Tibial nerve (tissue), 4 donors: ENCODE data around the gene PIK3IP1. TPM values are rescaled to one million over a fixed set of nuclear protein-coding genes. Genes with fewer than 3 reads are reported as not detected.
"Not testable (repeated sequence)": the region's sequence is repeated elsewhere in the genome, so short reads cannot be mapped to it uniquely, and the experiment has no call there.

Experiments used
- DNase-seq, 2 donors: peaks; one replicate each; pipeline ENCODE4 v3.0.0-alpha.2; 2019; ENCODE audit warnings: low spot score in 2 of 2
- H3K27ac ChIP-seq, 4 donors: fragments of 200-600 bp; sonication (generic) in 3 of 4; one replicate each; pipeline ENCODE4 v1.5.1; 2017 to 2019; ENCODE audit warnings: mild to moderate bottlenecking in 1 of 4
- H3K27me3 ChIP-seq, 2 donors: fragments of 200-600 bp; sonication (generic) in 1 of 2; one replicate each; pipeline versions ENCODE4 v1.5.1 to v1.6.0; 2017 to 2019
- H3K36me3 ChIP-seq, 3 donors: fragments of 200-600 bp; sonication (generic); one replicate each; pipeline ENCODE4 v1.5.1; 2018 to 2019
- H3K4me1 ChIP-seq, 4 donors: fragments of 200-600 bp; sonication (generic) in 3 of 4; one replicate each; pipeline ENCODE4 v1.5.1; 2017 to 2019
- H3K4me3 ChIP-seq, 4 donors: fragments of 200-600 bp; sonication (generic) in 3 of 4; one replicate each; pipeline ENCODE4 v1.5.1; 2017 to 2019; ENCODE audit warnings: mild to moderate bottlenecking in 1 of 4, moderate library complexity in 1 of 4
- H3K9me3 ChIP-seq, 4 donors: fragments of 200-600 bp; sonication (generic) in 3 of 4; one replicate each; pipeline ENCODE4 v1.5.1; 2017 to 2019
- CTCF ChIP-seq, 5 experiments: fragments of 200-600 bp in 3 of 5; fragments of 450-650 bp in 2 of 5; sonication (generic) in 3 of 5; IDR thresholded peaks; one replicate each; pipeline ENCODE4 v1.5.1; 2016 to 2019; ENCODE audit warnings: antibody characterized with exemption in 5 of 5, mild to moderate bottlenecking in 3 of 5, moderate library complexity in 2 of 5
- EP300 ChIP-seq, 2 donors: sonication (generic); formaldehyde crosslinking; IDR thresholded peaks; one replicate each; pipeline ENCODE4 v1.6.1; 2017; ENCODE audit warnings: antibody characterized with exemption in 2 of 2, mild to moderate bottlenecking in 1 of 2
- POLR2A ChIP-seq, 2 donors: fragments of 450-650 bp; IDR thresholded peaks; one replicate each; pipeline ENCODE4 v1.6.1; 2017; ENCODE audit warnings: antibody characterized with exemption in 2 of 2, mild to moderate bottlenecking in 2 of 2, moderate library complexity in 2 of 2
- WGBS, 2 donors: methylation state at CpG; one replicate each; pipeline ENCODE4 v1.1.5; 2018; 5-methylcytosine and 5-hydroxymethylcytosine counted together
- total RNA-seq, 4 donors: library from RNA; depleted of rRNA; stranded (reverse); fragments of >200 nt; gene quantifications; one replicate each; pipeline ENCODE4 v1.1.0, GENCODE V29; 2016

PIK3IP1 gene
- total RNA-seq, 4 donors from 2014 or later = 54.8 to 106 (median 80.5) TPM

- Histone ChIP-seq H3K9me3 (no peaks in the 10 kb centered on the region), H3K4me1 (peaks cover 0 to 56% (median 18%) of the 10 kb centered on the region in 4 donors), H3K27me3 (no peaks in the 10 kb centered on the region), H3K36me3 (no peaks in the 10 kb centered on the region), H3K27ac (peak overlapping the region in 3 of 4 donors; percentile 29 to 71 (median 68)), H3K4me3 (peak overlapping the region; percentile 8 to 57 (median 32))
- TF ChIP-seq EP300 (IDR thresholded peaks at IDR 0.05) (no peak), CTCF (IDR thresholded peaks at IDR 0.05) (no peak), POLR2A (IDR thresholded peaks at IDR 0.05) (no peak)
- WGBS, 2 donors = 62 to 75% methylated on average over 9 of the region's 9 CpGs
- no peak for DNase-seq
These were observed 43.0 kb downstream of the PIK3IP1 start for GRCh38 chr22:31248965-31249958.

GRCh38 chr22:31248138-31248745 is 44.0 kb downstream of the PIK3IP1 start:
- Histone ChIP-seq H3K4me1 (peaks cover 0 to 58% (median 20%) of the 10 kb centered on the region in 4 donors), H3K27ac (peak overlapping the region in 3 of 4 donors; percentile 29 to 71 (median 68)), H3K27me3 (no peaks in the 10 kb centered on the region), H3K36me3 (peaks cover 0 to 4% (median 0%) of the 10 kb centered on the region in 3 donors), H3K4me3 (peak overlapping the region; percentile 8 to 57 (median 32)), H3K9me3 (no peaks in the 10 kb centered on the region)
- TF ChIP-seq EP300 (IDR thresholded peaks at IDR 0.05) (peak in 1 of 2 donors; percentile 55), POLR2A (IDR thresholded peaks at IDR 0.05) (peak in 1 of 2 donors; percentile 60), CTCF (IDR thresholded peaks at IDR 0.05) (no peak)
- 10 to 25% methylated on average over 12 to 15 of the region's 17 CpGs for WGBS, 2 donors
- DNase-seq = peak; percentile 56 to 72

GRCh38 chr22:31247726-31248125 is 44.6 kb downstream of the PIK3IP1 start:
- peak overlapping the region in 1 of 4 donors; percentile 57 for H3K4me3 ChIP-seq
- TF ChIP-seq EP300 (IDR thresholded peaks at IDR 0.05) = no peak
- TF ChIP-seq POLR2A (IDR thresholded peaks at IDR 0.05) = no peak
- peak overlapping the region in 1 of 4 donors; percentile 71 for H3K27ac ChIP-seq
- H3K4me1 ChIP-seq = peaks cover 0 to 58% (median 20%) of the 10 kb centered on the region in 4 donors
- no peaks in the 10 kb centered on the region for H3K9me3 ChIP-seq
- 55 to 68% methylated on average over 1 of the region's 1 CpG for WGBS, 2 donors
- H3K27me3 ChIP-seq = no peaks in the 10 kb centered on the region
- peaks cover 0 to 6% (median 0%) of the 10 kb centered on the region in 3 donors for H3K36me3 ChIP-seq
- DNase-seq = no peak

GRCh38 chr22:31246687-31247086 is 45.6 kb downstream of the PIK3IP1 start:
- Histone ChIP-seq H3K4me1 (peaks cover 0 to 57% (median 19%) of the 10 kb centered on the region in 4 donors), H3K9me3 (no peaks in the 10 kb centered on the region), H3K4me3 (no peak overlapping the region), H3K36me3 (peaks cover 0 to 6% (median 0%) of the 10 kb centered on the region in 3 donors), H3K27ac (no peak overlapping the region), H3K27me3 (no peaks in the 10 kb centered on the region)
- 84% methylated on average over 2 of the region's 2 CpGs for WGBS, 2 donors
- DNase-seq = no peak
- no peak for TF ChIP-seq EP300 (IDR thresholded peaks at IDR 0.05)
- TF ChIP-seq POLR2A (IDR thresholded peaks at IDR 0.05) = no peak
- TF ChIP-seq CTCF (IDR thresholded peaks at IDR 0.05) = no peak

GRCh38 chr22:31245998-31246397 is 46.3 kb downstream of the PIK3IP1 start:
- 84 to 87% methylated on average over 12 of the region's 12 CpGs for WGBS, 2 donors
- H3K4me1 ChIP-seq = peaks cover 0 to 51% (median 15%) of the 10 kb centered on the region in 4 donors
- not testable (repeated sequence) for H3K36me3 ChIP-seq, DNase-seq, H3K9me3 ChIP-seq, H3K4me3 ChIP-seq, H3K27me3 ChIP-seq, H3K27ac ChIP-seq
